ENCODE results near the gene MOB2. TPM values are rescaled to one million over a fixed set of nuclear protein-coding genes. Genes with fewer than 3 reads are reported as not detected.
A peak's percentile ranks its signal among the peaks of the same experiment; 100 is the strongest.

The MOB2 gene
- total and polyA plus RNA-seq, 9 donors = 28.5 to 50.1 (median 32.0) TPM

GRCh38 chr11:1493650-1494244 lies 7.2 kb upstream of the MOB2 start:
- no peak overlapping the region for H3K27ac ChIP-seq
- H3K36me3 ChIP-seq = no peaks in the 10 kb centered on the region
- TF ChIP-seq EP300 (IDR thresholded peaks at IDR 0.05) (no peak), POLR2A (IDR thresholded peaks at IDR 0.05) (no peak), CTCF (IDR thresholded peaks at IDR 0.05) (no peak)
- 75 to 93% (median 90%) methylated on average over 3 of the region's 3 CpGs for WGBS, 3 donors
- no peak overlapping the region for H3K4me3 ChIP-seq
- no peaks in the 10 kb centered on the region for H3K9me3 ChIP-seq
- intact Hi-C loops (cut with DNase I) = no loop called here
- peaks cover 6% of the 10 kb centered on the region for H3K4me1 ChIP-seq (ENCODE audit: insufficient read depth)
- no peak for DNase-seq
- no peaks in the 10 kb centered on the region for H3K27me3 ChIP-seq

GRCh38 chr11:1491379-1491778 lies 4.8 kb upstream of the MOB2 start:
- H3K27me3 ChIP-seq = no peaks in the 10 kb centered on the region
- peaks cover 18% of the 10 kb centered on the region for H3K4me1 ChIP-seq (ENCODE audit: insufficient read depth)
- H3K9me3 ChIP-seq = no peaks in the 10 kb centered on the region
- no peak overlapping the region for H3K27ac ChIP-seq
- intact Hi-C loops (cut with DNase I) = no loop called here
- H3K4me3 ChIP-seq = no peak overlapping the region
- no peak for TF ChIP-seq CTCF (IDR thresholded peaks at IDR 0.05)
- TF ChIP-seq EP300 (IDR thresholded peaks at IDR 0.05) = no peak
- TF ChIP-seq POLR2A (IDR thresholded peaks at IDR 0.05) = no peak
- WGBS, 3 donors = 91 to 96% (median 94%) methylated on average over 12 of the region's 12 CpGs
- peak in 1 of 5 donors; percentile 0 for DNase-seq
- H3K36me3 ChIP-seq = no peaks in the 10 kb centered on the region

GRCh38 chr11:1490651-1491050 lies 4.1 kb upstream of the MOB2 start:
- no peak for TF ChIP-seq POLR2A (IDR thresholded peaks at IDR 0.05)
- no peak for TF ChIP-seq CTCF (IDR thresholded peaks at IDR 0.05)
- no peak for TF ChIP-seq EP300 (IDR thresholded peaks at IDR 0.05)
- Histone ChIP-seq H3K4me3 (no peak overlapping the region), H3K27me3 (no peaks in the 10 kb centered on the region), H3K36me3 (no peaks in the 10 kb centered on the region), H3K9me3 (no peaks in the 10 kb centered on the region), H3K27ac (no peak overlapping the region), H3K4me1 (ENCODE audit: insufficient read depth) (peaks cover 24% of the 10 kb centered on the region)
- peak in 1 of 5 donors; percentile 4 for DNase-seq
- WGBS, 3 donors = 77 to 86% (median 80%) methylated on average over 7 of the region's 7 CpGs
- intact Hi-C loops (cut with DNase I) = no loop called here

- Histone ChIP-seq H3K27ac (no peak overlapping the region), H3K4me3 (no peak overlapping the region), H3K36me3 (no peaks in the 10 kb centered on the region), H3K4me1 (ENCODE audit: insufficient read depth) (peaks cover 30% of the 10 kb centered on the region), H3K9me3 (no peaks in the 10 kb centered on the region), H3K27me3 (no peaks in the 10 kb centered on the region)
- TF ChIP-seq POLR2A (IDR thresholded peaks at IDR 0.05) (no peak), EP300 (IDR thresholded peaks at IDR 0.05) (no peak), CTCF (IDR thresholded peaks at IDR 0.05) (no peak)
- intact Hi-C loops (cut with DNase I) = no loop called here
- 87 to 93% (median 91%) methylated on average over 20 of the region's 20 CpGs for WGBS, 3 donors
- DNase-seq = peak in 3 of 5 donors; percentile 18 to 21 (median 19)
Observed at GRCh38 chr11:1488575-1489180, 2.1 kb upstream of the MOB2 start.

Data from ovary (tissue), 9 donors.